Left hindlimb (tissue), 1 donor: Measurements from ENCODE around the gene PCDHGA2.
"Not testable (repeated sequence)": the region's sequence is repeated elsewhere in the genome, so short reads cannot be mapped to it uniquely, and the experiment has no call there.

Experiments used
- DNase-seq: peaks from one replicate; pipeline ENCODE4 v3.0.0-alpha.2; 2018

PCDHGA2 gene

DNA sequence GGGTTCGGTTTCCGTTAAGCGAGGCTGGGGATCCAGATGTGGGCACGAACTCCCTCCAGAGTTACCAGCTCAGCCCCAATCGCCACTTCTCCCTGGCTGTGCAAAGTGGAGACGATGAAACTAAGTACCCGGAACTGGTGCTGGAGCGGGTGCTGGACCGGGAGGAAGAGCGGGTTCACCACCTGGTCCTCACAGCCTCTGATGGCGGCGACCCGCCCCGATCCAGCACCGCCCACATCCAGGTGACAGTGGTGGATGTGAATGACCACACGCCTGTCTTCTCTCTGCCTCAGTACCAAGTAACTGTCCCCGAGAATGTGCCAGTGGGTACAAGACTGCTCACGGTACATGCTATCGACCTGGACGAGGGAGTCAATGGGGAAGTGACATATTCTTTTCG, 44.8 kb downstream of the PCDHGA2 start:
- no peak for DNase-seq

DNA sequence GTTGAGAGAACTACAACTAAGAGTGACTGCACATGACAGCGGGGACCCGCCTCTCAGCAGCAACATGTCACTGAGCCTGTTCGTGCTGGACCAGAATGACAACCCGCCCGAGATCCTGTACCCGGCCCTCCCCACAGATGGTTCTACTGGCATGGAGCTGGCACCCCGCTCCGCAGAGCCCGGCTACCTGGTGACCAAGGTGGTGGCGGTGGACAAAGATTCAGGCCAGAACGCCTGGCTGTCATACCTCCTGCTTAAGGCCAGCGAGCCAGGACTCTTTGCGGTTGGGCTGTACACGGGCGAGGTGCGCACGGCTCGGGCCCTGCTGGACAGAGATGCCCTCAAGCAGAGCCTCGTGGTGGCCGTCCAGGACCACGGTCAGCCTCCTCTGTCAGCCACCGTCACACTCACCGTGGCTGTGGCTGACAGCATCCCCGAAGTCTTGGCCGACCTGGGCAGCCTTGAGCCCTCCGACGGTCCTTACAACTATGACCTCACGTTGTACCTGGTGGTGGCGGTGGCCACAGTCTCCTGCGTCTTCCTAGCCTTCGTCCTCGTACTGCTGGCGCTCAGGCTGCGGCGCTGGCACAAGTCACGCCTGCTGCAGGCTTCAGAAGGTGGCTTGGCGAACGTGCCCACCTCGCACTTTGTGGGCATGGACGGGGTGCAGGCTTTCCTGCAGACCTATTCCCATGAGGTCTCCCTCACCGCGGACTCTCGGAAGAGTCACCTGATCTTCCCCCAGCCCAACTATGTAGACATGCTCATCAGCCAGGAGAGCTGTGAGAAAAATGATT, 46.1 kb downstream of the PCDHGA2 start:
- no peak for DNase-seq

DNA sequence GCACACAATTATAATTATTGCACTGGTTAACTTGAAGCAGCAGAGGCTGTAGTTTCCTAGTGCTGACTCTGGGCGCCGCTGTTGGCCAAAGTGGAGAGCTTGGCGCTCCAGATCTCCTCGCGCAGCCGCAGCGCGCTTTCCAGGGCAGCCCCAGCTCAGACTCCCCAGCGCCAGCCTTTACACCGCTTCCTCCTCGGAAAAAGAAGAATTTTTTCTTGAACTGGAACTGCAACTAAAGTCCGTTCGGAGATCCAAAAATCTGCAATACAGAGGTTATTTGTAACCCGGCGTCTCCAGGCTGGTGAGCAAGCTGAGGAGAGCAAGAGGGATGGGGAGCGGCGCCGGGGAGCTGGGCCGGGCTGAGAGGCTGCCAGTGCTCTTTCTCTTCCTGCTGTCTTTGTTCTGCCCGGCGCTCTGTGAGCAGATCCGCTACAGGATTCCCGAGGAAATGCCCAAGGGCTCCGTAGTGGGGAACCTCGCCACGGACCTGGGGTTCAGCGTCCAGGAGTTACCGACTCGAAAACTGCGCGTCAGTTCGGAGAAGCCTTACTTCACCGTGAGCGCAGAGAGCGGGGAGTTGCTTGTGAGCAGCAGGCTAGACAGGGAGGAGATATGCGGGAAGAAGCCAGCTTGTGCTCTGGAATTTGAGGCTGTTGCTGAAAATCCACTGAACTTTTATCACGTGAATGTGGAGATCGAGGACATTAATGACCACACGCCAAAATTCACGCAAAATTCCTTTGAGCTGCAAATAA, 49.2 kb downstream of the PCDHGA2 start, which contains the start of gene PCDHGB4:
Gene PCDHGB4 (plus strand): TSS at position 142 of the 755 bp plus-strand sequence. CDS start 187 bp downstream, at position 329.
- not testable (repeated sequence) for DNase-seq

DNA sequence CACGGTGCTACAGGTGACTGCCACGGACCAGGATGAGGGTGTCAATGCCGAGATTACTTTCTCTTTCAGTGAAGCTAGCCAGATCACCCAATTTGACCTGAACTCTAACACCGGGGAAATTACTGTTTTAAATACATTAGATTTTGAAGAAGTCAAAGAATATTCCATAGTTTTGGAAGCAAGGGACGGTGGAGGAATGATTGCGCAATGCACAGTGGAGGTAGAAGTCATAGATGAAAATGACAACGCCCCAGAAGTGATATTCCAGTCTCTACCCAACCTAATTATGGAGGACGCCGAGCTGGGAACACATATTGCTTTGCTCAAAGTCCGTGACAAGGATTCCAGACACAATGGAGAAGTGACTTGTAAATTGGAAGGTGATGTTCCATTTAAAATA, 50.1 kb downstream of the PCDHGA2 start:
- DNase-seq: no peak

DNA sequence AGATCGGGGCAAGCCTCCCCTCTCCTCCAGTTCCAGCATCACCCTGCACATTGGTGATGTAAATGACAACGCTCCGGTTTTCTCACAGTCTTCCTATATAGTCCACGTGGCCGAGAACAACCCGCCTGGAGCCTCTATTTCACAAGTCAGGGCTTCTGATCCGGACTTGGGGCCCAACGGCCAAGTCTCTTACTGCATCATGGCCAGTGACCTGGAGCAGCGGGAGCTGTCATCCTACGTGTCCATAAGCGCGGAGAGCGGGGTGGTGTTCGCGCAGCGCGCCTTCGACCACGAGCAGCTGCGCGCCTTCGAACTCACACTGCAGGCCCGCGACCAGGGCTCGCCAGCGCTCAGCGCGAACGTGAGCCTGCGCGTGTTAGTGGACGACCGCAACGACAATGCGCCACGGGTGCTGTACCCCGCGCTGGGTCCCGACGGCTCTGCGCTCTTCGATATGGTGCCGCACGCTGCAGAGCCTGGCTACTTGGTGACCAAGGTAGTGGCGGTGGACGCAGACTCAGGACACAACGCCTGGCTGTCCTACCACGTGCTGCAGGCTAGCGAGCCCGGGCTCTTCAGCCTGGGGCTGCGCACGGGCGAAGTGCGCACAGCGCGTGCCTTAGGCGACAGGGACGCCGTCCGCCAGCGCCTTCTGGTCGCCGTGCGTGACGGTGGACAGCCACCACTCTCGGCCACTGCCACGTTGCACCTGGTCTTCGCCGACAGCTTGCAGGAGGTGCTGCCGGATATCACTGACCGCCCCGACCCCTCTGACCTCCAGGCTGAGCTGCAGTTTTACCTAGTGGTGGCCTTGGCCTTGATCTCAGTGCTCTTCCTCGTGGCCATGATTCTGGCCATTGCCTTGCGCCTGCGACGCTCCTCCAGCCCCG, 50.8 kb downstream of the PCDHGA2 start:
- no peak for DNase-seq

DNA sequence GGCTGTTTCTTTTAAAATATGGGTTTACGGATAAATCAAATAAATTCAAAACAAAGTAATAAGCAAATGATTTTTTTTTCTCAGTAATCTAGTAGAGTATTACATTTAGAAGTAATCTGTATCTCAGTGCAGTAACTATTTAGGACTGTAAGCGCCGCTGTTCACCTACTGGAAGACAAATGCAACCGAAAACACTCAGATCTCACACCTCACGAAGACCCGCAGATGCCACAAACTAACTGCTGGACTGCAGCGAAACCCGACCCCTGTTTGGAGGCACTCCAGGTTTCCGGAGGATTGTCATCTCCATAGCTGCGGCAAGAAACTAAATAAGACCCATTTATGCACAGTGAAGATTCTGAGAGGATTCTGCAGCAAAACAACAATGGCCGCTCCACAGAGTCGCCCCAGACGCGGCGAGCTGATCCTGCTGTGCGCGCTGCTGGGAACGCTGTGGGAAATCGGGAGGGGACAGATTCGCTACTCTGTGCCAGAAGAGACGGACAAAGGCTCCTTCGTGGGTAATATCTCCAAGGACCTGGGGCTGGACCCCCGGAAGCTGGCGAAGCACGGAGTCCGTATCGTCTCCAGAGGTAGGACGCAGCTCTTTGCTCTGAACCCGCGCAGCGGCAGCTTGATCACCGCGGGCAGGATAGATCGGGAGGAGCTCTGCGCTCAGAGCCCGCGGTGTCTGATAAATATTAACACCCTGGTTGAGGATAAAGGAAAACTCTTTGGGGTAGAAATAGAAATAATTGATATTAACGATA, 54.1 kb downstream of the PCDHGA2 start, which contains the start of gene PCDHGA8:
Gene PCDHGA8 (plus strand): TSS at position 205 of the 770 bp plus-strand sequence. CDS start 181 bp downstream, at position 386.
- DNase-seq: no peak
